GM15510 (cell line): ENCODE results near the gene FAM169A.

Source experiments
- POLR2A ChIP-seq: IDR thresholded peaks from 3 replicates; pipeline ENCODE4 v1.6.1; 2011; ENCODE audit warnings: borderline replicate concordance; ENCODE audit not compliant: insufficient read length; ENCODE audit errors: extremely low read depth

Gene FAM169A

DNA sequence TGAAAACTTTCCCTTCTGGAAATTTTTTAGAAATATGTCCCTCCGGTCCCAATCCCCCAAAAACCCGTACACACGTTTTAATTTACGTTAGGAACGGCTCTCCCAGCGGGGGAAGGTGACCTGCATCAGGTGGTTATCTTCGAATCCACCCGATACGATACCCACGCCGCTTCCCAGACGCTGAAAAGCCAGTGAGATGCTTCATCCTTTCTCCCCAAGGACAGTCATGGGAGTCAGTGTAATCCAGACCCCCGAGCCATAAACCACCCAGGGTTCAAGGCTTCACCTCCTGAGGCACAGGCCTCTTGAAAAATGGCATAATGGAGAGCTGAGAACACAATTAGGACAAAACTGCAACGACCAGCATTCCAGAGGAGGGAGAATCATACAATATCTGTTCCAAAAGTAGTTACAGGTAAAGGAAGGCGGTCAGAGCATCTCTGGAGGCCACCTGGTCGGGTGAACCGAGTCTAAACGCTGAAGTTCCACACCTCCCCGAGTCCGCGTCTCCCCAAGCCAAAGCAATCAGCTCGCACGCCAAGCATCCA is 857 bp downstream of the FAM169A start:
- no peak for TF ChIP-seq POLR2A

DNA sequence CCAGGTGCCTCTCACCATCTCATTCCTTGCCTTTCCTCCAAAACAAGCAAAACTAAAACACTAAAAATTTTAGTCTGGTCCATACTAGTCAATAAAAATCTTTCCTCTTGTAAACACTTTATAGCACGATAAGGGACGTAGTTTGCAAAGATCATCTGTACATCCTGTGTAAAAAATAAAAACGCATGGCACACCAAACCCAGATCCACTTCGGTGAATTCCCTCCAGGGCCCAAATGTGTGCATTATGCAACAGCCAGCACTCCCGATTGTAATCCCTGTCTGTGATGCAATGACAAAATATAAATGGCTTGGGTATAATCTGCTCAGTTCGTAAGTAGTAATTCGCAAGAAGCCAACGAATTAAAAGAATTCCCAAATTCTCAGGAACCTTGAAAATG is 1.4 kb downstream of the FAM169A start:
- TF ChIP-seq POLR2A, result no peak

DNA sequence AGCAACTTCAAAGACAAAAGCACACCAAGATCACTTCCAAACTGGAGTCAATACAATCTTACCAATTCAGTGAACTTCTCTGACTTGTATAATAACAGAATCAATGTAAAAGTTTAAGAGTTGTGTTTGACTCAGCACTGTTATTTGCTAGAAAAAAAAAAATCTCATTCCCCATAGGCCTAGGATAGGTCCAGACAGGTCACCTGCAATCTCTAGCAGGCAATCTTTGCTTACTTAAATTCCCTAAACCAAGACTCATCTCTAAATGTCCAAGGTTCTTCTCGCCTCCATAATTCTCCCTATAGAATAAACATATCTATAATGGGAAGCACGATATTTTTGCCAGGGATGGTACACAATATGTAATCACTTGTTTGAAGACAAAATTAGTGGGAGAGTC is 2.5 kb downstream of the FAM169A start:
- no peak for TF ChIP-seq POLR2A

DNA sequence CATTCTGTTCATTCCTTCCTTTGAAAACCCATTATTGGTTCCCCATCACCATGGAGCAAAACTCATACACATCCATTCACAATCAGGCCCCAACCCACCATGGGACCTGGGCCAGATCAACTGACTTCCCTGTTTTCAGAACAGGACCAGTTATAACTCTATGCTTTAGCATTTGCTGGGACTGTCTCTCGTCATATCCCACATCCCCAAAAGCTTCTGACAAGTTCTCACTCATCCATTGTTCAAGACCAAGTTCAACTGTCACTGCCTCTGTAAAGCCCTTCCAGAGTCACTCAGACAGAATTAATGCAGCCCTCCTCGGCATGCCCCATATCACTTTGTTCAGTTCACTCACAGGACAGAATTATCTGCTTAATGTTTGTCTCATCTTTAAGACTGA is 4.0 kb downstream of the FAM169A start:
- no peak for TF ChIP-seq POLR2A

DNA sequence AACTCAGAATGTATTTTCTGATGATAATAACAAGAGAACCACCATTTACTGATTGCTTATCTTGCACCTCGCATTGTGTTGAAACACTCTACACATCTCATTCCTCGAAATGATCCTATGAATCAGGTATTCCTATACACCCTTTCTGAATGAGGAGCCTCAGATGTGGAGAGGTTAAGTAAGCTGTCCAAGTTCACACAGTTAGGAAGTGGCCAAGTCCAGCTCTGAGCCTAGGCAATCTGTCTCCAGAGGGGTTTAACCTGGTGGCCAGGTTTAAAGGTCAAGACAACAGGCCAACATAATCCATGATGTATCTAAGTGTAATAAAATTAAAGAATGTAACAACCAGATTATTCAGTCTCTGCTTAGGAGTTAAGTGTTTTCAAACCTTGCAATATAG is 12.9 kb downstream of the FAM169A start:
- TF ChIP-seq POLR2A, result no peak

DNA sequence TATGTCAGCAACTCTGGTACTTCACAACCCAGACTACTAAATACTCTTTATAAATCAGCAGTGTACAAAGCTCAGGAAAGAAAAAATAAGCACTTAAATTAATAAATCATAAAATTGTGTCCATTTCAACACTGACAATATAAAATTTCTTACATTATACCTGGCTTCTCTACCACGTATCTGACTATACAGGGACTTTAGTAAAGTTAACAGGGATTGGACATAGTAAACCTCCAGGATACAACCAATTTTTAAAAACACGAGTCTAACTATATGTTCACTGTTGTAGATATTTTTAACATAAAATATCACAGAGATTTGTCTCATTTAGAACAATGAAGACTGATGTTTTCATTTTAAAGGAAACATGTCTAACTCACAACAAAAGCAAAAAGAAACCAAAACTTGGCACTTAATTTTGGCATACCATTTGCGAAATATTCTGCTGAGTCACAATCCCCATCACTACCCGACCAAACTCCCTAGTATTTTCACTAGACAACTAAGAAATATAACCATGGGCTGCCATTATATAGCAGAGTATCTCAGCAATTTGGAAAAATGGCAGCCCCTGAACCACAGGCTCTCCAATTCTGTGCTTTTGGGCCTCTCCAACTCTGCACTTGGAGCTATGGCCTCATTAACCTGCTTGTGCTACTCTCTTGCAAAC is 14.4 kb downstream of the FAM169A start:
- TF ChIP-seq POLR2A, result no peak

DNA sequence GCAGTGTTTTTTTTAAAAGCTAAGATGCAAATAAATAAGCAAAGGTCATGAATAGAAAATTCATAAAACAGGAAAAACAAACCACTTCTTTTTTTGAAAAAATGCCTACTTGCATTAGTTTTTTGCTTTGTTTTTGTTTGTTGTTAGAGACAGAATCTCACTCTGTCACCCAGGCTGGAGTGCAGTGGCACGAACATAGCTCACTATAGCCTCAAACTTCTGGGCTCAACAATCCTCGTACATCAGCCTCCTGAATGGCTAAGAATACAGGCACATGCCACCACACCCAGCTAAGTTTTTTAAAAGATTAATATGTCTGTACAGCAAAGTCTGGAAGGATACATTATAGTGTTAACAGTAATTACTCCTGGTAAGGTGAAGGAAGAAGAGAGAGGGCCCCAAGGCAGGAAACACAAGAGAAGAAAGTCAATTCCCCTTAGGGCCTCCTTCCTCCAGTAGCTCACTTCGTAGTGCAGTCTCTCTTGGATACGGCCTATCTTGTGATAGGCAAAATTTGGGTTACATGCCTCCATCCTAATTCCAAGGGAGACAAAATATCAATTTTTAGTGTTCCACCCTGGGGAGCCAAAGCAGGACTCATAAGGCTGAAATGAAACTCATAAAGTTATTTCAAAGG is 15.3 kb downstream of the FAM169A start:
- no peak for TF ChIP-seq POLR2A

DNA sequence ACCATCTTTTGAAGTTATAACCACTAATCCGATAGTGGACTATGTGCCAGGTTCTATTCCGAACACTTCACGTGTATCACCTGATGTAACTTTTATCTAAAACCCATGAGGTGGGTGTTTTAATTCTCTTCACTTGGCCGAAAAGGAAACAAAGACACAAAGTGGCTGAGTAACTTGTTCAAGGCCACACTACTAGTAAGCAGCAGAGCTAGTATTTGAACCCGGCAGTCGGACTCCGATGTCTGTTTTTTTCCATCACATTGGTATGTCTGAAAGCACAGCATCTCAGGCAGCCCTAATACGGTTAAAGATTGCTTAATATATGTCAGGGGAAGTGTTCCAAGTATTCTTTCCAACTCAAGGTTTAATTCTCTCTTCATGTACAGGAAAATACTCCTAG is 16.2 kb downstream of the FAM169A start:
- no peak for TF ChIP-seq POLR2A

DNA sequence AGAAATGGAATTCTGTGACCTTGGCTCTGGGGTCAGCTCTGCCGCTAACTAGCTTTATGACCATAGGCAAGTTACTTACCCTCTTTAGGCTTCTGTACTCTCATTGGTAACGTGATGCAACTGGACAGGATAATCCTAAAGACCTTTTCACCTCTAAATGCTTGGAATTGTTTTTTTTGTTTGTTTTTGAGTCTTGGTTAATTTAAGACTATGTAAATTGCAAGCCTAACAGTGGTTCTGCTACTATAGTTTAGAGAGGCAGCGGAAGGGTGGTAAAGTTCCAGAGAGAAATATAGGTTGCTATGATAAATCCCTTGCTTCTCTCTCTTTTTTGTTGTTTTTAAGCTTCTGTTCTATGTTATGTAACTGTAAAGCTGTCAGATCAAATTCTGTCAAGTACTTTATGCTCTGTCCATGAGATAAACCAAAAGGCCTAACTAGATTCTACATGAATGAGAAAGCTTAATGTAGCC is 17.6 kb downstream of the FAM169A start:
- no peak for TF ChIP-seq POLR2A

DNA sequence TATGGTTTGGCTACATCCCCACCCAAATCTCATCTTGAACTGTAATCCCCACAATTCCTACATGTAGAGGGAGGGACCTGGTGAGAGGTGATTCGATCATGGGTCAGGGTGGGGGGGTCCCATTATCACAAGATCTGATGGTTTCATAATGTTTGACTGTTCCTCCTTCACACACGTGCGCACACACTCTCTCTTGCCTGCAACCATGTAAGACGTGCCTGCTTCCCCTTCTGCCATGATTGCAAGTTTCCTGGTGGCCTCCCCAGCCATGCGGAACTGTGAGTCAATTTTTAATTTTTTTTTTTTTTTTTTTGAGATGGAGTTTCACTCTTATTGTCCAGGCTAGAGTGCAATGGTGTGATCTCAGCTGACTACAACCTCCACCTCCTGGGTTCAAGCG is 27.0 kb downstream of the FAM169A start:
- TF ChIP-seq POLR2A, result no peak

DNA sequence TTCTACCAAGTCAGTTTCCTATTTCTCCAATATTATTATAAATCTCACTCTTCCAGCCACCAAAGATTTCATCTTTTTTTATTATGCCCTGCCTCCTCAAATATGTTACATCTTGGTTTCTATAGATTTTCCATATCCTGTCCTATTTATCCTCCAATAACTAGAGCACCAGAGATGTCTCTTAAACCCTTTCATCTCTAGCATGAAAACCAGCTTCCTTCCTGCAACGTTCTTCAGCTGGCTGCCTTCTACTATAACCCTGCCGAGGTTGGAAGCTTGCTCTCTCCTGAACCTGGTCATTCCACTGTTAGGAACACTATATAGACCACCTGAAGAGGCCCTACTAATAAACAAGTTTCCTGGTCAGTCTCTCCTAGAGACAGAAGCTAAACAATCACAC is 27.9 kb downstream of the FAM169A start:
- no peak for TF ChIP-seq POLR2A

DNA sequence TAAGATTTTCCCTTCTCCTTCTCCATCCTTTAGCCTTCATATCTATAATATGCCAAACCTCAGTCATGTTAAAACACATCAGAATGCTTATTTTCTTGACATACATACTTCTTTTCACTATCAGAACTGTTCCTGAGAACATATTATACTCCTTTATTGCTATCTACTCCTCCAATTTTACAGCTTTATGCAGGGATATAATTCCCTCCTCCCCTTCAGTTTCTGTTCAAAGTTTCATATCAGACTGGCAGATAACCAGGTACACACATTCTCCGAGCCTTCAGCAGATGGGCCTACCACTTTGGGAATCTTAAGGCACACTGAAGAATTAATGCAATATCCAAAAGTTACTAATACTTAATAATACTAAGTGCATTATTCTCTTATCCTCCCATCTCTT is 29.1 kb downstream of the FAM169A start:
- TF ChIP-seq POLR2A, result no peak

DNA sequence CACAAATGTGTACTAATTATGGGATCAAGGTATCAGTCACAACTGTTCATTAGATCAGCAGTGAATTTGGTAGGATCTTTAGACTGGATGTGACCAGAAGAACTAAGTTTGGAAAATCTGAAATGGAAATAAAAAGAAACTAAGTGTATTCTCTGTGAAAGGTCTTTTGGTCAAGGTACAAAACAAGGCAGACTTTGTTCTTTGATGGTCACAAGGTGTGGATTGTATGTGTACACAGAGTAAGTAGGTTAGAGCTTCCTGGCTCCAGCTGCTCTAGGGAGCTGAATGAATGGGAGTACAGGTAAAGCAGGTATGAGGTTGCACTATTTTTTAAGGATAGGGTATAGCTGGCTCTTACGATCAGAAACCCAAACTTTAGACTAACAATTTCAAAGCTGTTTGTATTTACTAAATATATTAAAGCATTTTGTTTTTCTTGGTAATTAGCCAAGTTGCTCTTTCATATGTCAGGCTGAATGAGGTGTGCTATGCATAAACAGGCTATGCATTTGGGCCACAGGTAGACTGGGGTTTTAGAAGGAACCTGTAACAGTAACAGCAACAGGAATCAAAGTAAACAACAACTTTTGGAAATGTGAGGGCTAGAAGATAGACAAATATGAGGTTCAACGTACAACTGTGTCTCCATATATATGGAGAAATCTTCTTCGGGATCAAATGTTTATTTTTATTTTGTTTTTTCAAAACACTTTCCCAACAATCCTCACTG is 32.5 kb downstream of the FAM169A start:
- TF ChIP-seq POLR2A, result no peak

DNA sequence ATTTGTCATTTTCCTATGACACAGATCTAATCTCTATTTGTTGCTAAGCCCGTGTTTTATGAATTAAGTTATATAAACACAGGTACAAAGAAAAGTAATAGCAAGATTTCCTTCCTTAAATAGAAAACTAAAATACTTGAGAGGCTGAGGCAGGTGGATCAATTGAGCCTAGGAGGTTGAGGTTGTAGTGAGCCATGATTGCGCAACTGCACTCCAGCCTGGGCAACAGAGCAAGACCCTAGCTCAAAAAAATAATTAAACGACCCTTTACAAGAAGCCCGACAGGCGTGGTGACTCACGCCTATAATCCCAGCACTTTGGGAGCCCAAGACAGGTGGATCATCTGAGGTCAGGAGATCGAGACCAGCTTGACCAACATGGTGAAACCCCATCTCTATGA is 36.8 kb downstream of the FAM169A start:
- TF ChIP-seq POLR2A, result no peak

DNA sequence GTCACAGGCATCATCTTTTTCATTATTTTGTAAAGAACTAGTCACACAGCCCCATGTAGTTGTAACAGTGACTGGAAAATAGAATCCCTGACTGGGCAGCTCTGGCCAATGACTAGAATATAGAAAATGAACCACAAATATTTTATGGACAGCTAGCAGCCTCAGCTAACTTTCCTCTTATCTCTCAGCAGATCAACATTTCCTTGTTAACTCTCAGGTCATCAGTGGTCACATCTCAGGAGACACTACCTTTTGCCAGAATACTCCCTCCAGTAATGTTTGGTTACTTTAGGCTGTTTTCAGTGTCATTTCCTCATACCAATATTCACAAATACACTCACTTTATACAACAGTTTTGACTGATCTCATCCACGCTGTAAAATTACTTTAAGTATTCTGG is 43.9 kb downstream of the FAM169A start:
- no peak for TF ChIP-seq POLR2A
